Vagina (tissue), 2 donors: Measurements from ENCODE around the gene COX18.

Experiments used
- POLR2A ChIP-seq, 2 donors: fragments of 450-650 bp; IDR thresholded peaks; one replicate each; pipeline ENCODE4 v1.6.1; 2017; ENCODE audit warnings: antibody characterized with exemption in 2 of 2, mild to moderate bottlenecking in 2 of 2, moderate library complexity in 2 of 2
- TF ChIP-seq, protein P1 (sequence below), 3 experiments: fragments of 450-650 bp in 2 of 3; fragments of 200-600 bp in 1 of 3; sonication (generic) in 1 of 3; IDR thresholded peaks; one replicate each; pipeline ENCODE4 v1.5.1; 2017 to 2019; ENCODE audit warnings: antibody characterized with exemption in 3 of 3, mild to moderate bottlenecking in 2 of 3, moderate library complexity in 2 of 3

DNA sequence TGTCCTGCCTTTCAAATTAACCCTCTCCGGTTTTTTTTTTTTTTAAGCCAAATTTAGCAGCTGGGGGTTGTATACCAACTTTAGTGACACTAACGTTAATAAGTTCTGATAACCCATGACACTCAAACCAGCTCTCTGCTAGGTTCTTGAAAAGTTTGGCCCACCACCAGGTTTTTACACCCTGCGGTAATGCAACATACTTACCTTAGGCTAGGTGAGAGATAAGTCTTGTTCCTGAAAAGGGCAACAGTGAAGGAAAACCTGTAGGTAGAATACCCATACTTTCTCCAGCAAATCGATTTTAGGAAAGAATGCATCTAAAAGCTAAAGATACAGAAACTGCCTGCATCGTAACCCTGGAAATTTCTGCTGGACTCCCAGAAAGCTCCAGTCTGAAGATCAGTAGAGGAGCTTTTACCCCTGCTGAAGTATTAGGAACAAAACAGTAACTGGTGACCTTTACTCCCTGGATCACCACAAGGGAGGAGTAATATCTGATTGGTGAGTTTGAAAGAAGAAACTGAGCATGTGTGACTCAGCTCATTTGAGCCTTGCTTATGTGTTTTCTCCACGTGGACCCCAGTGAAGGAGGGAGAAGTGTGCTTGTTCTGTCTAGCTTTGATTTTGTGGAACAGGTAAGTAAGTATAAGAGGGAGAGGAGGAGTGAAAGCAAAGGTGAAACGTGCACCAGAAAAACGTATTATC is 34.4 kb upstream of the COX18 start:
- TF ChIP-seq, protein P1, sequence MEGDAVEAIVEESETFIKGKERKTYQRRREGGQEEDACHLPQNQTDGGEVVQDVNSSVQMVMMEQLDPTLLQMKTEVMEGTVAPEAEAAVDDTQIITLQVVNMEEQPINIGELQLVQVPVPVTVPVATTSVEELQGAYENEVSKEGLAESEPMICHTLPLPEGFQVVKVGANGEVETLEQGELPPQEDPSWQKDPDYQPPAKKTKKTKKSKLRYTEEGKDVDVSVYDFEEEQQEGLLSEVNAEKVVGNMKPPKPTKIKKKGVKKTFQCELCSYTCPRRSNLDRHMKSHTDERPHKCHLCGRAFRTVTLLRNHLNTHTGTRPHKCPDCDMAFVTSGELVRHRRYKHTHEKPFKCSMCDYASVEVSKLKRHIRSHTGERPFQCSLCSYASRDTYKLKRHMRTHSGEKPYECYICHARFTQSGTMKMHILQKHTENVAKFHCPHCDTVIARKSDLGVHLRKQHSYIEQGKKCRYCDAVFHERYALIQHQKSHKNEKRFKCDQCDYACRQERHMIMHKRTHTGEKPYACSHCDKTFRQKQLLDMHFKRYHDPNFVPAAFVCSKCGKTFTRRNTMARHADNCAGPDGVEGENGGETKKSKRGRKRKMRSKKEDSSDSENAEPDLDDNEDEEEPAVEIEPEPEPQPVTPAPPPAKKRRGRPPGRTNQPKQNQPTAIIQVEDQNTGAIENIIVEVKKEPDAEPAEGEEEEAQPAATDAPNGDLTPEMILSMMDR (IDR thresholded peaks at IDR 0.05), result no peak
- TF ChIP-seq POLR2A (IDR thresholded peaks at IDR 0.05), result no peak
